Hepatocyte (in vitro differentiated cells): ENCODE measurements around the gene ATP1A4.

Source experiments
- EZH2phosphoT487 ChIP-seq: fragments of 200-600 bp; sonication (generic); IDR thresholded peaks from one replicate; pipeline ENCODE4 v1.6.1; 2018; ENCODE audit warnings: antibody characterized with exemption, mild to moderate bottlenecking, low read depth, moderate library complexity; ENCODE audit not compliant: unreplicated experiment, severe bottlenecking
- TF ChIP-seq, protein P1 (sequence below): fragments of 200-600 bp; sonication (generic); IDR thresholded peaks from 2 replicates; pipeline ENCODE4 v1.5.1; 2016; ENCODE audit warnings: antibody characterized with exemption, mild to moderate bottlenecking; ENCODE audit not compliant: poor library complexity

DNA sequence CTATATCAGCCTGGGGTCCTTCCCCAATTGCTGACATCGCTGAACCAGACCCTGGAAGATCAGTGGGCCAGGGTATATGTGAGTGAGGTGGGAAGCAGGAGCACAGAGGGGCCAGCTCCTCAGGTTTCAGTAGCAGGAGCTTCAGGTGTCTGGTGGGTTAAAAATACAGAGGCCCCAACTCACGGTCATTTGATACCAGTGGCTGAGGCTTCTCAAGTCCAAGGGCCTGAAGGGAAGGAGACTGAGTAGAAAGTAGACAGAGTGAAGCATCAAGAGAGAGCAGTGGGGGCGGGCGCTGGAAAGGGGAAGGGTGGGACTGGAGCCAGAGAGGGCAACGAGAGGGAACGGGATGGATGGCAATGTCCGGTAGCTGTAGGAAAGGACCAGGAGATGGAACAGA is 36.9 kb downstream of the ATP1A4 start:
- TF ChIP-seq, protein P1, sequence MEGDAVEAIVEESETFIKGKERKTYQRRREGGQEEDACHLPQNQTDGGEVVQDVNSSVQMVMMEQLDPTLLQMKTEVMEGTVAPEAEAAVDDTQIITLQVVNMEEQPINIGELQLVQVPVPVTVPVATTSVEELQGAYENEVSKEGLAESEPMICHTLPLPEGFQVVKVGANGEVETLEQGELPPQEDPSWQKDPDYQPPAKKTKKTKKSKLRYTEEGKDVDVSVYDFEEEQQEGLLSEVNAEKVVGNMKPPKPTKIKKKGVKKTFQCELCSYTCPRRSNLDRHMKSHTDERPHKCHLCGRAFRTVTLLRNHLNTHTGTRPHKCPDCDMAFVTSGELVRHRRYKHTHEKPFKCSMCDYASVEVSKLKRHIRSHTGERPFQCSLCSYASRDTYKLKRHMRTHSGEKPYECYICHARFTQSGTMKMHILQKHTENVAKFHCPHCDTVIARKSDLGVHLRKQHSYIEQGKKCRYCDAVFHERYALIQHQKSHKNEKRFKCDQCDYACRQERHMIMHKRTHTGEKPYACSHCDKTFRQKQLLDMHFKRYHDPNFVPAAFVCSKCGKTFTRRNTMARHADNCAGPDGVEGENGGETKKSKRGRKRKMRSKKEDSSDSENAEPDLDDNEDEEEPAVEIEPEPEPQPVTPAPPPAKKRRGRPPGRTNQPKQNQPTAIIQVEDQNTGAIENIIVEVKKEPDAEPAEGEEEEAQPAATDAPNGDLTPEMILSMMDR: no peak
- TF ChIP-seq EZH2phosphoT487: no peak
